AG08395 (cell line): ENCODE measurements around the gene SPARC.

ENCODE experiments used
- DNase-seq: peaks from one replicate; pipeline ENCODE4 v3.0.0; 2012; ENCODE audit warnings: mixed read lengths, low spot score

SPARC gene

DNA sequence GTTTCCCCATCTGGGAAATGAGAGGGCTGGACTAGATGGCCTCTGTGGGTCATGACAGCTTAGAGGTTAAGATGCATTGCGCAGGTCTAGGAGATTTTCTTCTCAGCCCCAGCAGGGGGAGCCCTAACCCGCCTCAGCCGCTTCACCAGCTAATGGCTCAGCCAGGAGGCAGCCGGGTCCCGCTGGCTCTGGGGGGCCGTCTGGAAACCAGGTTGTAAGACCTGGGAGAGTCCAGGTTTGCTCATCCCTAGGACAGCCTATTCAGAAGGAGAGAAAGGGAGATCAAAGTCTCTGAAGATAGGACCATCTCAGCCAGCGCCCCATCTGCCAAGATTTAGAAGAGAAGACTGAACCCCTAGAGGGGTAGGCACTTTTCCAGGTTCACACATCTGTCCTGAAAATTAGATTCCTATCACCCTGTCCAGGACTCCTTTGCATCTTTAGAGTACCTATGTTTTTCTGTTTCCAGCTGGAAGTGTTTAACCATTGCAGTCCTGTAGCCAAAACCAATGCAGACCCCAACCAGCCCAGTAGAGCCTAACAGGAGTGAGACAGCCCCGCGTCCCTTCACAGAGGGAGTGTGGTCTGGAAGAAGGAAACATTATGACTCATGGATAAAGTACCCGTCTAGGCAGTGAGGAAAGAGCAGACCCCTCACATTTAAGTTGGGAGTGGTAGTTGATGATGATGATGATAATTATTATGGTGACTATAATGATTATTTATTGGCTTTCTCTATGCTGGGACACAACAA, 27.5 kb downstream of the SPARC start:
- DNase-seq = peak; percentile 85

DNA sequence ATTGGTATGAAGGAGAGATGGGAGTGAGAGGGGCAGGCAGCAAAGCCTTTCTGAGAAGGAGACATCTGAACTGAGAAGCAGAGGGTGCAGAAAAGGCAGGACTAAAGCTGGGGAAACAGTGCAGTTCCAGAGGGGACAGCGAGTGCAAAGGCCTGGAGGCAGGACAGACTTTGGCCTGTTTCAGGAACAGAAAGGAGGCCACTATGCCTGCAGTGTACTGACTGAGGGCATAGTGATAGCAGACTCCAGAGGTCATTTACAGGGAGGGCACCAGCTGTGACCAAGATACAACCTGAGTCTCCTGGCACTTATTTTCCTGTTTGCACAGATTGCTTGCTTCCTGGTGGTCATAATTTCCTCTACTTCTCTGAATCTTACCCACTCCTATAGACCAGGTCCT, 29.6 kb downstream of the SPARC start:
- no peak for DNase-seq

DNA sequence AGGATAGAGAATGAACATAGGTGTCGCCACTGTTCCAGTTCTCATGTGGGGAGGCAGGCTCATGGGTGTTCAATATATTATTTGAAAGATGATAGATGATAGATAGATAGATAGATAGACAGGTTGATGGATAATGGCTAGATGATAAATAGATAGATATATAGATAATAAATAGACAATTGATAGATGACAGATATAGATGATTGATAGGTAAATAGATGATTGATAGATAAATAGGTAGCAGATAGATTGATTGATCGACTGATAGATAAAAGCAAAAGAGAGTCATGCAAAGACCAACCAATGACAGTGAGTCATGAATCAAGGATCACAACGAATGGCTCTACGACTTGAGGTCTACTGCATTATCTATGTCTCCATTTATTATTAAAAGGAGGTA, 30.4 kb downstream of the SPARC start:
- no peak for DNase-seq

DNA sequence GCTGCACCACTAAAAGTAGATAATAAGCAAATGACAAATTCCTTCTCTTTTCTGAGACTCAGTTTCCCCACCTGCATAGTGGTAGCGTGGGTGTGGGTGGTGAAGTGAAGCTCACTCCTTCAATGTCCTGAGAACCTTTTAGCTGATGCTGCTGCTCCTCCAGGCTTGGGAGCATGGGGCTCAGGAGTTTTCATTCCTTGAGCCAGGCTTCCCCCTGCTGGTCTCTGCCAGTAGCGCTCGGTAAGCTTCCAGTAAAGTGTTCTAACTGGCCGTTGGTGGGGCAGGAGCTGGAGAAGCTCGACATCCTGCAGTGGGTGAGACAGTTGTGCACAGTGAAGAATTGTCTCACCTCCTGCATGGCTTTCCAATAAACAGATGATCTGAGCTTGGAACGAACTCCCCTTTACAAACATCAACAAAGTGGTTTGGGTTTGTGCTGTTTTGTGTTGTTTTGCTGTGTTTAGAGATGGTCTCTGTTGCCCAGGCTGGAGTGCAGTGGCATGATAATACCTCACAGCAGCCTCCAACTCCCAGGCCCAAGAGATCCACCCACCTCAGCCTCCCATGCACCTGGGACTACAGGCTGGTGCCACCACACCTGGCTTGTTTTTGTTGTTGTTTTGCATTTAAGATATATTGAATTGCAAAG, 34.6 kb downstream of the SPARC start:
- peak; percentile 91 for DNase-seq

DNA sequence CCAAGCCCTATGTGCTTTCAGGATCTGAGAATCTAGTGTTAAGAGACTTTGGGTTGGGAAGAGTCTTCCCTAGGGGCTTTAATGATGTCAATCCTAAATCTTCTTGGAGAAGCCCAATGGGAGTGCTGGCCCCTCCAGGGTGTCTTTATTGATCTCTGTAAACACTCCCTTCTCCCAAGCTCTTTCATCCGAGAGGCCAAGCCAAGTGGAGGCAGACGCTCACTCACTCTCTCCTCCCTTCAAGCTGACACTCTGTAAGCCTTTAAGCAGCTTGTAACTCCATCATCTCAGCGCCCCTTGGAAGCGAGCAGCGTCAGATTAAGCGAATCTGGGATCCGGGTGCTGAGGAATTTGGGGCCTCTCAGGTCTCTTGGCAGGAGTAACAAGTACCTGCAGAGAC, 37.7 kb downstream of the SPARC start:
- no peak for DNase-seq

DNA sequence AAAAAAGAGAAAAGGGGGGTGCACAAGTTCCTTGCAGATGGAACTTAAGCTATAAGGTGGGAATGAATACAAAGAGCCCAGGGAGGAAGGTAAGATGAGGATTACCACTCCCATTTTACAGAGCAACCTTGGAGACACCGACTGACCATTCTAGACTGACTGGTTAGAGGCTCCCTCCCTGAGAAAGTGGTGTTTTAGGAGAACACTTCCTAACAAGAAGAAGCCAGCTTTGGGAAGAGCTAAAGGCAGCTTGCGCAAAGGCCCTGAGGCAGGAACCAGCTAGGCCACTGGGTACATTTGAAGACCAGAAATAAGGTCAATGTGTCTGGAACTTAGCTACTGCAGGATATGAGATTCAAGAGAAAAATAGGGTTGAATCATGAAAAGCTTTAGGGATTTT, 38.6 kb downstream of the SPARC start:
- no peak for DNase-seq

DNA sequence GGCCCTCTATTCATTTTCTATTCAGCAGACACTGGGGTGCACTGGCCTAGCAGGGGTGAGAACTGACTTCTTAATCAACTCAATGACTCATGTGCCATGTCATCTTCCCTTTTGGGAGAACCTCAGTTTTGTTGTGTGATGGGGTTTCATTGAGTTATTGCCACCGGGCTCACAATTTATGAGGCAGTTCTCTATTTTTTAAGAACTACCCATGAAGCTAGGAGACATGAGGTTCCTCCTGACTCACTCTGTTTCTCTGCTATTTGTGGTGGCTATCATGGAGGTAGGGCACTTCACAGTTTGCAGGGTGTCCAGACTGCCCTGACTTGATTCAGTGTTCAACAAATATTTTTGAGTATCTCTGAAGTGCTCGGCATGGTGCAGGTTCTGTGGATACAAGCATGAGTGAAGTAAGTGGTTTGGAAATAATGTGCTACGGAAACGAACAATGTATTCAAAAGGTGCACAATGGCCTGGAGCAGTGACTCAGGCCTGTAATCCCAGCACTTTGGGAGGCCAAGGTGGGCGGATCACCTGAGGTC, 39.3 kb downstream of the SPARC start:
- no peak for DNase-seq

DNA sequence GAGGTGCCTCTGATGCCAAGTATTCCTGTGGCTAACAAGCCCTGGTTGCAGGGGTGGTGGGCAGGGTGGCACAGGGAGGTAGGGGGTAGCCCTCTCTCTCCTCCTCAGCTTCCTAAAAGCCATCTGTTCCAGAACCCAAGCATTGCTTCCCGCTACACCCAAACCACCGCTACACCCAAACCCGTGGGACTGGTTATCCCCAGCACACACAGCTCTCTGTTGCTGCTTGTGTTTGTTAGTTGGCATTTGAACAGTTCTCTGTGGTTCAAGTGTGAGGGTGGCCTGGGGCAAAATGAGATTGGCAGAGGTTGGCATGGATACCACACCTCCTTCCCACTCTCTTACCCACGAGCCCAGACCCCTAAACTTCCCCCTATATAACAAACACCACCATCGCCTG, 40.4 kb downstream of the SPARC start:
- no peak for DNase-seq

DNA sequence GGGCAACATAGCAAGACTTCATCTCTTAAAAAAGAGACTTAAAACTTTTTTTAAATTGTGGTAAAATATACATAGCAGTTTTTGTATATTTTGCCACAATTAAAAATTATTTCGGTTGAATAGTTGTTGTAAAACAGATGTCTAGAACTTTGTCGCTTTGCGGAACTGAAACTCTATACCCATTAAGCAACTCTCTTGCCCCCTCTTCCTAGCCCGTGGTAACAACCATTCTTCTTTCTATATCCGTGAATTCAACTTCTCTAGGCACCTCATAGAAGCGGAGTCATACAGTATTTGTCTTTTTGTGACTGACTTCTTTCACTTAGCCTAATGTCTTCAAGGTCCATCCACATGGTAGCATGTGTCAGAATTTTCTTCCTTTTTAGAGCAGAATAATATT, 43.3 kb downstream of the SPARC start:
- no peak for DNase-seq

DNA sequence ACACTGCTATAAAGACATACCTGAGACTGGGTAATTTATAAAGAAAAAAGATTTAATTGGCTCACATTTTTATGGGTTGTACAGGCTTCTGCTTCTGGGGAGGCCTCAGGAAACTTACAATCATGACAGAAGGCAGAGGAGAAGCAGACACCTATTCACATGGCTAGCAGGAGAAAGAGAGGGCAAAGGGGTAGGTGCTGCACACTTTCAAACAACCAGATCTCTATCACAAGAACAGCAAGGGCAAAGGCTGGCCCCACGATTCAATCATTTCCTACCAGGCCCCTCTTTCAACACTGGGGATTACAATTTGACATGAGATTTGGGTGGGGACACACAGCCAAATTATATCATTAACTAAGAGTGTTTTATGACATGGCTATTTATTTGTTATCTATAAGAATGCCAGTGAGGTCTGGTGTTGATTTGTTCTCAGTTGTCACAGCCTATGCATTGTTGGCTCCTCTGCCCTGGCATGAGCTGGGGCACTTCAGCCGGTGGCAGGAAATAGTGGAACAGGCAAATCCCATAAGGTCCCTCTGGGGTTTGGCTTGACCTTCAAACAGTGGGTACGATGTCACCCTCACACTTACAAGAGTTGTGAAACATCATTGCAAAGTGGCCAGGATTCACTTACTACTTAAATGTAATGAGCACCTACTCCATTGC, 44.1 kb downstream of the SPARC start:
- DNase-seq = no peak

DNA sequence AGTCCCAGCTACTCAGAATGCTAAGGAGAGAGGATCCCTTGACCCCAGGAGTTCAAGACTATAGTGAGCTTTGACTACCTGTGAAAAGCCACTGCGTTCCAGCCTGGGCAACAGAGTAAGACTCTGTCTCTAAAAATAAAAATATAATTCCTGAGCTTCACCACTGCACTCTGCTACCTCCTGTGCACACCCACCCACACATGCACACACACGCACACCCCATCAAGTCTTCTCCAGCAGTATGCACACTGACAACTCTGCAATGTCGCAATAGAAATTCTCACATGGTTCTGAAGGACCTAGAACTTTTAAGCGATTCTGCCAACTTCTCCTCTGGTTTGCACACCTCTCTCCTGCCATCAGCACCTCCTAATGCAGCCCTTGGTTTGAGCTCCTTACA, 48.1 kb downstream of the SPARC start:
- no peak for DNase-seq

DNA sequence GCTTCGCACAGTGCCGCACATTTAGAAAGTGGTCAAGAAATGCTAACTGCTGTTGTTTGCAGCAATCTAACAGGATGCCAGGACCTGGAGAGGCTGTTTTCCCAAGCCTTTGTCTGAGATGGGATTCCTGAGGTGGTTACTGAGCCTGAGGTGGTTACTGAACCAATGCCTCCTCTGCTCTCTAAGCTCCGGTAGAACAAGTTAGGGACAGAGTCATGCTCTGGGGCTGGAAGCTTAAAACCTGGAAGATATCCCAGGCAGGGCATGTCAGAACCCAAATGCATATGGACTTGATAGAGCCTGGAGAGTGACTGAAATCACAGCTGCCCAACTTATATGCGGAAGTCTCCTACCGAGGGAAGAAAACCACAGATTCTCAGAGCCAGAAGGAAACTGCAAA, 49.0 kb downstream of the SPARC start:
- no peak for DNase-seq

DNA sequence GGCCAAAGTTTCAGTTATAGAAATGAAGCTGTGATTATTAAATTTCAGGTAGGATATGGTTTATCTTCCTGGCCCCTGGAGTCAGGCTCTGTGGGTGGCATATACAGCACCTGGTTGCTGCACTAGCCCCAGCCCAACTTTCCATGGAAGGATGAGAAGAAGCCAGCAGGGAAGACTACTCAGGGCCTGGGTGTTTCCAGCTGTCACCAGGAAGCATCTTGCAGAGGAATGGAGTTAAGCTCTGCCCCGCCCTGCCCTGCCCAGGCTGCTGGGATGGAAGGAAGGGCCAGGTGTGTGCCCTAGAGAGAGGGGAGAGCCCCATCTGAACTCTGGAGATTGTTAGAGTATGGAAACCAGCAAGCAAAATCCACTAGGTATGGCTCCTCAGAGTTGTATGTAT, 52.8 kb downstream of the SPARC start:
- no peak for DNase-seq

DNA sequence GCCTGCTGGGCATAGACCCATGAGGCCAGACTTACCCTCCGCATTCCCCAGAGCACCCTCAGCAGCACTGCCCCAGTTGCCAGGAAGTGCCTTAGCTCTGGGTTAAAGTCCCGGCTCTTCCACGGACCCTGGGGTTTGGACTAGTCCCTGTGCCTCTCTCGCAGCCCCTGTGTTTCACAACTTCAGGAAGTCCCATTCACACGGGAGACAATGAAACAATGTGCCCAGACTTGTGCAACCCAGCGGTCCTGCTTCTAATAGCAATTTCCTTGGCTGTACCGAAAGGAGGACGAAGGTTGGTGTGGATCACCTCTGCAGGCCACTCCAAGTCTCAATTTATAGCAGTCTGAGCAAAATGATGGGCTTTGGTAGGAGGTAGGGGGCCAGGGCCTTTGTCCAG, 53.8 kb downstream of the SPARC start:
- DNase-seq = no peak

DNA sequence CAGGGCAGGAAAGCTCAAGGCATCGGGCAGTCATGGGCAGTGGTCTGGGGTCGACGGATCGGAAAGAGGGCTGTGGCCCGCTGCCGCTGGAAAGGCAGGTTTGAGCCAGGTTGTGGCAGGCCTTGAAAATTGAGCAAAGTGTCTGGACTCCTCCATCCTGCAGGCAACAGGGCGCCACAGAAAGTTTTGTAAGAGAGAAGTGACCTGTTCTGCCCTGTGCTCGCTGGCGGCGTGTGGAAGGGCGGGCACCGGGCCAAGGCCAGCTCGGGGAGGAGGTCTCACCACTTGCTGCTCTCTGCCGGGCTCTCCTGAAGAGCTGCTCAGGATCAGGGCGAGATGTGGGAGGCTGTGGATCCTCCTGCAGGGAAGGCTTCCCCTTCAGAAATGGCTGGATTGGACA, 54.2 kb downstream of the SPARC start:
- DNase-seq = no peak

DNA sequence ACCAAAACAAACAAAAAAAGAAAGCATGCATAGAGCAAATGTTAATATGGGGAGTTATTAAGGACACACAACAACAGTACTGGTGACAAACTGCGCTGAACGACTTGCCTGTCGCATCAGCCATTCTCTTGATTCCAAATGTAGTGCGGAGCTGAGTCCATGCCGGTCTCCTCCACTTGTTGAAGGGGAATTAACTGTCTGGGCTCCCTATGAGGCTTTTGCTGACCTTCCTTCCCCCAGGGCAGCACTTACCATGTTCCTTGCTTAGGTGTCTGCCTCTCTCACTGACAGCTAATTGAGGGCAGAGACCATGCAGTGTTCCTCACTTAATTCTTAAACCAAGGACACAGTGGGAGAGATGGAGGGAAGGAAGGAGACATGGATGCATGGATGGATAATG, 54.8 kb downstream of the SPARC start:
- DNase-seq = no peak

DNA sequence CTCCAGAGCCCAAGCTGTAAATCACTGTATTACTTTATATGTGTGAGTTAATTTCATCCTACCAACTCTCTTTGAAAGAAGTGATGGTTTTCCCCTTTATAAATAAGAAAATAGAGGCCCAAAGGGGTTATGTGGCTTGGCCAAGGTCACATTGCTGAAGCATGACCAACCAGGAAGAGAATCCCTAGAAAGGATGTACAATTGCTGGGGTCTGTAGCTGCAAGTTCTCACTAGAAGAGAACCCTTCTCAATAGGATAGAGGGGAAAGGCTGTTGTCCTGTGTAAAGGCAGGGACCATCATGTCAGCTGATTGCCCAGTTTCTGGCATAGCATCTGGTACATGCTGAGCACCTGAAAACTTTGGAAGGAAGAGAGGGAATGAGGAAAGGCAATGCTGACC, 56.6 kb downstream of the SPARC start:
- DNase-seq = no peak

DNA sequence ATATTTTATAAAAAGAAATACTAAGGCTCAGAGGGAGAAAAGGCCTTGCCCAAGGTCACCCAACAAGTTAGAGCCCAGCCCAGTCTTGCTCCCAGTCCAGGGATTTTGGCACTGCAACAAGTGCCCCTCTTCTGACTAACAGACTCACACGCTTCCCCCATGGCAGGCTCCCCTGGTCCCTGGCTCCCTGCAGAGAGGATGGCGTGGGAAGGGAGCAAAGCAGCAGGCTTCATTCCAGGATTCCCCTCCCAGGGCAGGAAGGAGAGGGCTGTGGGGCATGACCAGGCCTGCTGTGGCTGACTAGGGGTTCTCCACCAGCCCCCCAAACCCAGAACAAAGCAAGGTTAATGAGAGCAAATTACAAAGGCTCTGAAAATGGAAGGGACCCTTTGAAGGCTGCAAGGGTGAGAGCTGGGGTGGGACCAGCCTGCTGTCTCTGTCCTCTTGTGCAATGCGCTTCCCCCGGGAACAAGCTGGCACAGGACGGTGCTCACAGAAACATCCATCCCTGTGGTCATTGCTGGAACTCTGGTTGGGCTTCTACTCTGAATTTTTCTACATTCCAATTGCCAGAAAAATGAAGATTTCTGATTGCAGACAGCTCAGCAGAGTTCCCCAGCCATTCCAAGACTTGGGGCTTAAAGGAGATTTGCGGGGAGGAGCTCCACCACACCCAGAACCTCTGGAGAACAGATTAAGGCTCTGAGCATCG, 58.4 kb downstream of the SPARC start:
- peak; percentile 71 for DNase-seq

DNA sequence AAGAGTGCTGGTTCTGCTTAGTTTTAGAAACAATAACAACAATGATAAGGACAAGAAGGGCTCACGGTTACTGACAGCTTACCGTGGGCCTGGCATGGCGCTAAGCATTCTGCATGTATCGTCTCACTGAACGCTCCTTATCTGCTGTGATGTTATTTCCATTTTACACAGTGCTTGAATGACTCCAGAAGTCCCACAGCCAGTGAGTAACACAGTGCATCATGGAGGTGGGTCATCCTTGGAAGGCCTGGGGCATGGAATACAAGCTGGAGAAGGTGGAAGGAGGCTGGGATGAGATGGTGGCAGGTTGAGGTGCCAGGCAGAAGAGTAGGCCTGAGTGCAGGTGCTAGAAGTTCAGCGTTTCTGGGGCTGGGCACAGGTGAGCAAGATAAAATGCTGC, 59.1 kb downstream of the SPARC start:
- no peak for DNase-seq

DNA sequence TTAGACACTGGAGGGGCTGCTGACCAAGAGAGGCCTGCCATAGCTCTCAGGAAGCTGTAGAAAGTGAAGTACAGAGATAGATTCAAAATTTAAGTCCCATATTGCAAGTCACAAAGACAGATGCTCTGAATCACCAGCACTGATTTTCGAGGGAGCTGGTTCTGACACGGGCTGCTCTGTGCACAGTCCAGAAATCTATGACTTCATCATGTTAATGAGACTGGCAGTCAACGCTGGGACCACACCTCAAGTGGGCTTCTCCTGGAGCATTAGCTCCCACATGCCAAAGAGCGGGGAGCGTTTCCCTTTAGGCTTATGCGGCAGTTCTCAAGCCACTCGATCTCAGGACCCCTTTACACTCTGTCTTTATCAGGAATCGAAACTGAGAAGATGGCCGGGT, 61.4 kb downstream of the SPARC start:
- DNase-seq = no peak

DNA sequence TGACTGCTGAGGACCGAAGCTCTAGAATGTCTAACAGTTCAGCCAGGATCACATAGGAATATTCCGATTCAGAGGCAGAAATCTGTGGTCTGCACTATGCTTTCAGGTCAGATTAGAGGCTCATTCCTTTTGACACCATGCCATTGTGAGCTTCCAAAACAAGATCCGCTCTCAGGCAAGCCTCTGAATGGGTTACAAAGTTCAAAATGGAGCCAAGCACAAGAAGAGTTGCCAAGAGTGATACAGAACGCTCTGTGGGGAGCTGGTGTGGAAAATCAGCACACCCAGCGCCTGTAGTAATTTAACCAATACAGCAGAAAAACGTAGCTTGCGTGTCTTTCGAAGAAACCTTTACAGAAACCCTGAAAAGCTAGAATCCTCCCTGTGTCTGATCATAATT, 62.2 kb downstream of the SPARC start:
- DNase-seq = no peak

DNA sequence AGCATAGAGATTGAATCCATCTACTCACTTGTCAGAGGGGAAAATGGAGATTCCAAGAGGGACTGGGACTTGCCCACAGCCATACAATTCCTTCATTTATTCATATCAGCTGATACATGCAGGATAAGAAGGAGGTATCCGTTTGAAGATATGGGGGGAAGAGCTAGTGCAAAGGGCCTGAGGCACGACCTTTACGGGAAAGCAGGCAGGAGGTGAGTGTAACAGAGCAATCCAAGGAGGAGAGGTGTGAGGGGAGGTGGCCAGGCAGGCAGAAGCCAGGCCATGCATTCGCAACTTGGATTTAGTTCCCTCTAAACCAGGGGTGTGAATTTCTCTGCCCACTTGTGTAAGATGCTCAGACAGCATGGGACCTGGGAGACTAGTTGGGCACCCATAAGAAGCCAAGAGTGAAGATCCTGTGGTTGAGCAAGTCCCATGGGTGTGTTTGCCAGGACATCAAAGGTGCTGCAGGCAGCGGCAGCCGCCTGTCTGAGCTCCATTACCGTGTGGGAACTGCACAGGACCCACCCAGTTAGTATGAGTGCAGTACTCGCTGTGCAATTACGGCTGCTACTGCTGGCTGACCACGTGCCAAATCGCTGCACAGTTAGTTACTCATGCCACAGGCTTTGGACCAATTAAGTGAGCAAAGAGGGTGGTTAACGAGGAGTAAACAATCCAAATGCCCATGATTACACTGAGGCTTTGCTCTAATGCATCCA, 64.2 kb downstream of the SPARC start:
- DNase-seq = no peak
